ENCODE measurements around the gene YTHDF2. TPM values are rescaled to one million over a fixed set of nuclear protein-coding genes. Genes with fewer than 3 reads are reported as not detected.

The YTHDF2 gene
- total and polyA plus RNA-seq, 2 of the 13 experiments (the other 11 are each of a cell fraction or from before 2014, with no cell fraction given): 48.4 to 59.6 TPM

DNA sequence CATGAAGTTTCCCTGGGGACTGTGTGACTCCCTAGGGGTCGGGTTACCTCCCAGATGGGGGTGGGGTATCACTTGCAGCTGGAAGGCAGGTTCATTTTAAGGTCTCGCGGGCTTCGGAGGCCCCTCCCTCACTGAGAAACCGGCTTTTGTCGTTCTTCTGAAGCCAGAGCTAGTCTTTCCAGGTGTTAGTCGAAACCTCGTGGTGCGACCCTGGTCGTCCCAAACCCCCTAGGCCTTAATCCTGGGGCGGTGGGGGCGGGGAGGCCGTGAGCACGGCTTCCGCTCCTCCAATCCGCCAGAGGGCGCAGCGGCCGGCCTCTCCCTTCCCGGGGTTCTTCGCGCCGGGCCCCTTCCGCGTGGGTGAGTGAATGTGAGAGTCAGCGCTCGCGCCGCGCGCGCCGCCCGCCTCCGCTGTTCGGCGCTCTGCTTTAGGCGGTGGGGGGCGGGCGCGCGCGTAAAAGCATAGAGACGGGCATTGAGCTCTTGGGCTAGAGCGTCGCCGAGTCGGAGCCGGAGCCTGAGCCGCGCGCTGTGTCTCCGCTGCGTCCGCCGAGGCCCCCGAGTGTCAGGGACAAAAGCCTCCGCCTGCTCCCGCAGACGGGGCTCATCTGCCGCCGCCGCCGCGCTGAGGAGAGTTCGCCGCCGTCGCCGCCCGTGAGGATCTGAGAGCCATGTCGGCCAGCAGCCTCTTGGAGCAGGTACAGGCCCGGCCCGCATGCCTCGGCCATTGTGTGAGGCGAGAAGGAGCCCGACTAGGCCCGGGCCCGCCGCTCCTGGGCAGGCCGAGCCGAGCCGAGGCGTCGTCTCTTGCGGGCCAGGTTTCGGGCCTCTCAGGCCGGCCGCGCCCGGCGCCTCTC, at the start of gene YTHDF2 (continued):
- TF ChIP-seq, protein P1, sequence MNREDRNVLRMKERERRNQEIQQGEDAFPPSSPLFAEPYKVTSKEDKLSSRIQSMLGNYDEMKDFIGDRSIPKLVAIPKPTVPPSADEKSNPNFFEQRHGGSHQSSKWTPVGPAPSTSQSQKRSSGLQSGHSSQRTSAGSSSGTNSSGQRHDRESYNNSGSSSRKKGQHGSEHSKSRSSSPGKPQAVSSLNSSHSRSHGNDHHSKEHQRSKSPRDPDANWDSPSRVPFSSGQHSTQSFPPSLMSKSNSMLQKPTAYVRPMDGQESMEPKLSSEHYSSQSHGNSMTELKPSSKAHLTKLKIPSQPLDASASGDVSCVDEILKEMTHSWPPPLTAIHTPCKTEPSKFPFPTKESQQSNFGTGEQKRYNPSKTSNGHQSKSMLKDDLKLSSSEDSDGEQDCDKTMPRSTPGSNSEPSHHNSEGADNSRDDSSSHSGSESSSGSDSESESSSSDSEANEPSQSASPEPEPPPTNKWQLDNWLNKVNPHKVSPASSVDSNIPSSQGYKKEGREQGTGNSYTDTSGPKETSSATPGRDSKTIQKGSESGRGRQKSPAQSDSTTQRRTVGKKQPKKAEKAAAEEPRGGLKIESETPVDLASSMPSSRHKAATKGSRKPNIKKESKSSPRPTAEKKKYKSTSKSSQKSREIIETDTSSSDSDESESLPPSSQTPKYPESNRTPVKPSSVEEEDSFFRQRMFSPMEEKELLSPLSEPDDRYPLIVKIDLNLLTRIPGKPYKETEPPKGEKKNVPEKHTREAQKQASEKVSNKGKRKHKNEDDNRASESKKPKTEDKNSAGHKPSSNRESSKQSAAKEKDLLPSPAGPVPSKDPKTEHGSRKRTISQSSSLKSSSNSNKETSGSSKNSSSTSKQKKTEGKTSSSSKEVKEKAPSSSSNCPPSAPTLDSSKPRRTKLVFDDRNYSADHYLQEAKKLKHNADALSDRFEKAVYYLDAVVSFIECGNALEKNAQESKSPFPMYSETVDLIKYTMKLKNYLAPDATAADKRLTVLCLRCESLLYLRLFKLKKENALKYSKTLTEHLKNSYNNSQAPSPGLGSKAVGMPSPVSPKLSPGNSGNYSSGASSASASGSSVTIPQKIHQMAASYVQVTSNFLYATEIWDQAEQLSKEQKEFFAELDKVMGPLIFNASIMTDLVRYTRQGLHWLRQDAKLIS (CRISPR knock-in tag; IDR thresholded peaks at IDR 0.05): no peak
- TF ChIP-seq, protein P2, sequence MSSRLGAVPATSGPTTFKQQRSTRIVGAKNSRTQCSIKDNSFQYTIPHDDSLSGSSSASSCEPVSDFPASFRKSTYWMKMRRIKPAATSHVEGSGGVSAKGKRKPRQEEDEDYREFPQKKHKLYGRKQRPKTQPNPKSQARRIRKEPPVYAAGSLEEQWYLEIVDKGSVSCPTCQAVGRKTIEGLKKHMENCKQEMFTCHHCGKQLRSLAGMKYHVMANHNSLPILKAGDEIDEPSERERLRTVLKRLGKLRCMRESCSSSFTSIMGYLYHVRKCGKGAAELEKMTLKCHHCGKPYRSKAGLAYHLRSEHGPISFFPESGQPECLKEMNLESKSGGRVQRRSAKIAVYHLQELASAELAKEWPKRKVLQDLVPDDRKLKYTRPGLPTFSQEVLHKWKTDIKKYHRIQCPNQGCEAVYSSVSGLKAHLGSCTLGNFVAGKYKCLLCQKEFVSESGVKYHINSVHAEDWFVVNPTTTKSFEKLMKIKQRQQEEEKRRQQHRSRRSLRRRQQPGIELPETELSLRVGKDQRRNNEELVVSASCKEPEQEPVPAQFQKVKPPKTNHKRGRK (CRISPR knock-in tag; IDR thresholded peaks at IDR 0.05): no peak
- TF ChIP-seq, protein P3, sequence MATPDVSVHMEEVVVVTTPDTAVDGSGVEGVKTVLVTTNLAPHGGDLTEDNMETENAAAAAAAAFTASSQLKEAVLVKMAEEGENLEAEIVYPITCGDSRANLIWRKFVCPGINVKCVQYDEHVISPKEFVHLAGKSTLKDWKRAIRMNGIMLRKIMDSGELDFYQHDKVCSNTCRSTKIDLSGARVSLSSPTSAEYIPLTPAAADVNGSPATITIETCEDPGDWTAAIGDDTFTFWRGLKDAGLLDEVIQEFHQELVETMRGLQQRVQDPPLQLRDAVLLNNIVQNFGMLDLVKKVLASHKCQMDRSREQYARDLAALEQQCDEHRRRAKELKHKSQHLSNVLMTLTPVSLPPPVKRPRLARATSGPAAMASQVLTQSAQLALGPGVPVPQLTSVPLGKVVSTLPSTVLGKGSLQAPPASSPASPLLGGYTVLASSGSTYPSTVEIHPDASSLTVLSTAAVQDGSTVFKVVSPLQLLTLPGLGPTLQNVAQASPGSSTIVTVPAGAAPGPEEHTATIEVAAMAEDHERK (CRISPR knock-in tag; IDR thresholded peaks at IDR 0.05; ENCODE audit: low read depth): peak; percentile 42; the same call in 1 of the 2 replicates
- TF ChIP-seq, protein P4, sequence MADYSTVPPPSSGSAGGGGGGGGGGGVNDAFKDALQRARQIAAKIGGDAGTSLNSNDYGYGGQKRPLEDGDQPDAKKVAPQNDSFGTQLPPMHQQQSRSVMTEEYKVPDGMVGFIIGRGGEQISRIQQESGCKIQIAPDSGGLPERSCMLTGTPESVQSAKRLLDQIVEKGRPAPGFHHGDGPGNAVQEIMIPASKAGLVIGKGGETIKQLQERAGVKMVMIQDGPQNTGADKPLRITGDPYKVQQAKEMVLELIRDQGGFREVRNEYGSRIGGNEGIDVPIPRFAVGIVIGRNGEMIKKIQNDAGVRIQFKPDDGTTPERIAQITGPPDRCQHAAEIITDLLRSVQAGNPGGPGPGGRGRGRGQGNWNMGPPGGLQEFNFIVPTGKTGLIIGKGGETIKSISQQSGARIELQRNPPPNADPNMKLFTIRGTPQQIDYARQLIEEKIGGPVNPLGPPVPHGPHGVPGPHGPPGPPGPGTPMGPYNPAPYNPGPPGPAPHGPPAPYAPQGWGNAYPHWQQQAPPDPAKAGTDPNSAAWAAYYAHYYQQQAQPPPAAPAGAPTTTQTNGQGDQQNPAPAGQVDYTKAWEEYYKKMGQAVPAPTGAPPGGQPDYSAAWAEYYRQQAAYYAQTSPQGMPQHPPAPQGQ (CRISPR knock-in tag; IDR thresholded peaks at IDR 0.05; ENCODE audit: borderline replicate concordance): no peak
- TF ChIP-seq MEF2D (CRISPR knock-in tag; IDR thresholded peaks at IDR 0.05): peak; percentile 66; the same call in 1 of the 2 replicates
- TF ChIP-seq ZMYM2 (CRISPR knock-in tag; IDR thresholded peaks at IDR 0.05): 0 out of 2 replicates have a peak, but pooled peaks have one; percentile 14
- peak; percentile 53 for TF ChIP-seq ZNF335 (CRISPR knock-in tag; IDR thresholded peaks at IDR 0.05)
- TF ChIP-seq, protein P5, sequence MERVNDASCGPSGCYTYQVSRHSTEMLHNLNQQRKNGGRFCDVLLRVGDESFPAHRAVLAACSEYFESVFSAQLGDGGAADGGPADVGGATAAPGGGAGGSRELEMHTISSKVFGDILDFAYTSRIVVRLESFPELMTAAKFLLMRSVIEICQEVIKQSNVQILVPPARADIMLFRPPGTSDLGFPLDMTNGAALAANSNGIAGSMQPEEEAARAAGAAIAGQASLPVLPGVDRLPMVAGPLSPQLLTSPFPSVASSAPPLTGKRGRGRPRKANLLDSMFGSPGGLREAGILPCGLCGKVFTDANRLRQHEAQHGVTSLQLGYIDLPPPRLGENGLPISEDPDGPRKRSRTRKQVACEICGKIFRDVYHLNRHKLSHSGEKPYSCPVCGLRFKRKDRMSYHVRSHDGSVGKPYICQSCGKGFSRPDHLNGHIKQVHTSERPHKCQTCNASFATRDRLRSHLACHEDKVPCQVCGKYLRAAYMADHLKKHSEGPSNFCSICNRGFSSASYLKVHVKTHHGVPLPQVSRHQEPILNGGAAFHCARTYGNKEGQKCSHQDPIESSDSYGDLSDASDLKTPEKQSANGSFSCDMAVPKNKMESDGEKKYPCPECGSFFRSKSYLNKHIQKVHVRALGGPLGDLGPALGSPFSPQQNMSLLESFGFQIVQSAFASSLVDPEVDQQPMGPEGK (CRISPR knock-in tag; IDR thresholded peaks at IDR 0.05): peak; percentile 91
- TF ChIP-seq, protein P6, sequence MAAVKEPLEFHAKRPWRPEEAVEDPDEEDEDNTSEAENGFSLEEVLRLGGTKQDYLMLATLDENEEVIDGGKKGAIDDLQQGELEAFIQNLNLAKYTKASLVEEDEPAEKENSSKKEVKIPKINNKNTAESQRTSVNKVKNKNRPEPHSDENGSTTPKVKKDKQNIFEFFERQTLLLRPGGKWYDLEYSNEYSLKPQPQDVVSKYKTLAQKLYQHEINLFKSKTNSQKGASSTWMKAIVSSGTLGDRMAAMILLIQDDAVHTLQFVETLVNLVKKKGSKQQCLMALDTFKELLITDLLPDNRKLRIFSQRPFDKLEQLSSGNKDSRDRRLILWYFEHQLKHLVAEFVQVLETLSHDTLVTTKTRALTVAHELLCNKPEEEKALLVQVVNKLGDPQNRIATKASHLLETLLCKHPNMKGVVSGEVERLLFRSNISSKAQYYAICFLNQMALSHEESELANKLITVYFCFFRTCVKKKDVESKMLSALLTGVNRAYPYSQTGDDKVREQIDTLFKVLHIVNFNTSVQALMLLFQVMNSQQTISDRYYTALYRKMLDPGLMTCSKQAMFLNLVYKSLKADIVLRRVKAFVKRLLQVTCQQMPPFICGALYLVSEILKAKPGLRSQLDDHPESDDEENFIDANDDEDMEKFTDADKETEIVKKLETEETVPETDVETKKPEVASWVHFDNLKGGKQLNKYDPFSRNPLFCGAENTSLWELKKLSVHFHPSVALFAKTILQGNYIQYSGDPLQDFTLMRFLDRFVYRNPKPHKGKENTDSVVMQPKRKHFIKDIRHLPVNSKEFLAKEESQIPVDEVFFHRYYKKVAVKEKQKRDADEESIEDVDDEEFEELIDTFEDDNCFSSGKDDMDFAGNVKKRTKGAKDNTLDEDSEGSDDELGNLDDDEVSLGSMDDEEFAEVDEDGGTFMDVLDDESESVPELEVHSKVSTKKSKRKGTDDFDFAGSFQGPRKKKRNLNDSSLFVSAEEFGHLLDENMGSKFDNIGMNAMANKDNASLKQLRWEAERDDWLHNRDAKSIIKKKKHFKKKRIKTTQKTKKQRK (IDR thresholded peaks at IDR 0.05; ENCODE audit: low read length): no peak
- TF ChIP-seq HOXD1 (CRISPR knock-in tag; IDR thresholded peaks at IDR 0.05): peak; percentile 25
- TF ChIP-seq JUNB (CRISPR knock-in tag; IDR thresholded peaks at IDR 0.05; ENCODE audit: borderline replicate concordance): no peak; the same call in 1 of the 2 replicates
- TF ChIP-seq THYN1 (CRISPR knock-in tag; IDR thresholded peaks at IDR 0.05; ENCODE audit: borderline replicate concordance, low read depth): no peak

Measured in HepG2 (cell line).